ENCODE results near the gene ACSL5. TPM values are rescaled to one million over a fixed set of nuclear protein-coding genes. Genes with fewer than 3 reads are reported as not detected.

ACSL5 gene
- total and polyA plus RNA-seq, 2 of the 4 experiments (the other 2 are of a cell fraction), result 0.87 to 1.3 TPM

- no peaks in the 10 kb centered on the region for H4K20me1 ChIP-seq (ENCODE audit: insufficient read depth, low read length)
- H3K9ac ChIP-seq (ENCODE audit: low read depth, low read length), result no peak overlapping the region
- no peak overlapping the region for H3K56ac ChIP-seq (ENCODE audit: extremely low read depth, insufficient read depth, low read length)
- H3K36me3 ChIP-seq (ENCODE audit: control insufficient read depth, insufficient read depth, low read length), result no peaks in the 10 kb centered on the region
- no peak for TF ChIP-seq MXI1 (IDR thresholded peaks at IDR 0.05; ENCODE audit: borderline replicate concordance, low read depth, low read length)
- TF ChIP-seq FOS (IDR thresholded peaks at IDR 0.05; ENCODE audit: low read depth, low read length), result no peak
- no peak for TF ChIP-seq POLR2A (IDR thresholded peaks at IDR 0.05; ENCODE audit: low read depth, low read length)
- TF ChIP-seq CEBPB (IDR thresholded peaks at IDR 0.05; ENCODE audit: low read depth, low read length), result no peak
- no peak for TF ChIP-seq BHLHE40 (IDR thresholded peaks at IDR 0.05; ENCODE audit: low read depth, low read length)
- no peak for TF ChIP-seq ELK1 (IDR thresholded peaks at IDR 0.05; ENCODE audit: borderline replicate concordance, low read depth, low read length)
- TF ChIP-seq USF2 (IDR thresholded peaks at IDR 0.05; ENCODE audit: low read depth, low read length), result no peak
- TF ChIP-seq RAD21 (IDR thresholded peaks at IDR 0.05; ENCODE audit: low read length), result no peak
- no peak for TF ChIP-seq MAZ (IDR thresholded peaks at IDR 0.05; ENCODE audit: borderline replicate concordance, low read depth, low read length)
- TF ChIP-seq RFX5 (IDR thresholded peaks at IDR 0.05; ENCODE audit: low read depth, low read length), result no peak
- TF ChIP-seq MAFK (IDR thresholded peaks at IDR 0.05; ENCODE audit: low read depth, low read length), result no peak
- no peak for TF ChIP-seq CHD1 (IDR thresholded peaks at IDR 0.05; ENCODE audit: low read depth, low read length)
- TF ChIP-seq NFE2L2 (IDR thresholded peaks at IDR 0.05; ENCODE audit: low read depth, low read length), result no peak
- no peak for TF ChIP-seq SMC3 (IDR thresholded peaks at IDR 0.05; ENCODE audit: low read depth, low read length)
- no peak for TF ChIP-seq CTCF (conservative IDR thresholded peaks at IDR 0.05; ENCODE audit: low read depth, low read length)
- no peak for TF ChIP-seq RCOR1 (IDR thresholded peaks at IDR 0.05; ENCODE audit: insufficient replicate concordance, low read length)
- no peak overlapping the region for H3K4ac ChIP-seq (ENCODE audit: low read depth, low read length)
- no peak overlapping the region for H2BK15ac ChIP-seq (ENCODE audit: low read depth, low read length)
- POLR2A ChIA-PET (ENCODE audit: unreplicated experiment), result no interaction called here
- H4K5ac ChIP-seq (ENCODE audit: low read depth, low read length), result no peak overlapping the region
- no peak overlapping the region for H3K14ac ChIP-seq (replicated peaks; ENCODE audit: low read depth, low read length)
- no peak overlapping the region for H2AK5ac ChIP-seq (ENCODE audit: low read depth, low read length)
- CTCF ChIA-PET, result no interaction called here
- no peak overlapping the region for H3K23ac ChIP-seq (ENCODE audit: low read depth, low read length)
- H3K9me3 ChIP-seq (ENCODE audit: control insufficient read depth, insufficient read depth, low read length), result no peaks in the 10 kb centered on the region
- no peak overlapping the region for H3K4me3 ChIP-seq (ENCODE audit: insufficient read depth, low read depth, low read length)
- no peak overlapping the region for H4K91ac ChIP-seq (ENCODE audit: insufficient read depth, low read depth, low read length)
- no peaks in the 10 kb centered on the region for H3K9me1 ChIP-seq (ENCODE audit: insufficient read depth, low read length)
- no peak overlapping the region for H3K18ac ChIP-seq (ENCODE audit: low read depth, low read length)
- H2BK120ac ChIP-seq (ENCODE audit: low read depth, low read length), result no peak overlapping the region
- intact Hi-C loops (cut with micrococcal nuclease), result no loop called here
- H3K27me3 ChIP-seq (ENCODE audit: control insufficient read depth, insufficient read depth, low read length), result peaks cover 3% of the 10 kb centered on the region; the same call in 1 of the 2 replicates
- DNase-seq, result no peak
- WGBS, 2 experiments (ENCODE audit: extremely low coverage in 2 of 2, insufficient read length in 1 of 2), result no CpG with 5 or more reads among the region's 4 CpGs
- no peak overlapping the region for H2AK9ac ChIP-seq (replicated peaks; ENCODE audit: low read depth, low read length, poor library complexity)
- in situ Hi-C loops (cut with MboI; ENCODE audit: low sequenced_read_pairs), result no loop called here
- no peak overlapping the region for H3K27ac ChIP-seq (ENCODE audit: insufficient read depth, low read length)
- H3K4me2 ChIP-seq (ENCODE audit: low read depth, low read length), result no peak overlapping the region
- dilution Hi-C loops (cut with HindIII; ENCODE audit: low sequenced_read_pairs, unreplicated experiment), result no loop called here
- BruUV-seq (replicated peaks), result no TSS peak
- ATAC-seq (ENCODE audit: low read depth), result no peak
- no peaks in the 10 kb centered on the region for H3K79me1 ChIP-seq (ENCODE audit: low read depth in 1 of 2, low read length in 2 of 2)
- no peak overlapping the region for H2BK5ac ChIP-seq (ENCODE audit: low read depth, low read length, poor library complexity, severe bottlenecking)
- H2AFZ ChIP-seq (replicated peaks; ENCODE audit: low read length, poor library complexity), result no peak overlapping the region
- peaks cover 2% of the 10 kb centered on the region; the same call in 1 of the 2 replicates for H3K4me1 ChIP-seq (ENCODE audit: control insufficient read depth, insufficient read depth, low read length)
- no peak overlapping the region for H4K8ac ChIP-seq (ENCODE audit: low read depth in 2 of 2, low read length in 2 of 2)
- H2BK20ac ChIP-seq (ENCODE audit: low read depth, low read length), result no peak overlapping the region
Observed at GRCh38 chr10:112409755-112410154, 35.8 kb downstream of the ACSL5 start.

Data from IMR-90 (cell line).